A549 (cell line): ENCODE measurements around the gene SLC35E1. TPM values are rescaled to one million over a fixed set of nuclear protein-coding genes. Genes with fewer than 3 reads are reported as not detected.

ENCODE experiments used
- ATAC-seq, 2 experiments: fragments of 200-7000 bp in 1 of 2; fragments of >200 bp in 1 of 2; cut with Nextera tagmentation in 1 of 2; cut with Tn5 transposase in 1 of 2; 3 replicates each; pipeline versions ENCODE4 v1.8.0 to v1.9.1; 2018 to 2020; ENCODE audit warnings: mild to moderate bottlenecking in 1 of 2, moderate library complexity in 1 of 2
- CTCF ChIA-PET: fragments of 300-600 bp; sonication (Branson Sonifier 250); formaldehyde crosslinking; extraction: SDS; loops from one replicate; lab custom pipeline; 2021; ENCODE audit warnings: antibody characterized with exemption, inconsistent platforms; lab: Yijun Ruan, JAX
- POLR2A ChIA-PET: fragments of 350-600 bp; formaldehyde crosslinking; extraction: SDS; loops from one replicate; lab custom pipeline; 2021; ENCODE audit warnings: antibody characterized with exemption, inconsistent platforms; lab: Yijun Ruan, JAX
- DNase-seq, 2 experiments: peaks; one replicate each; pipeline versions ENCODE4 v3.0.0 to v3.0.0-alpha.2; 2011 to 2016; ENCODE audit warnings: low read depth in 1 of 2, low spot score in 1 of 2
- FAIRE-seq: peaks from 2 replicates; lab custom pipeline; 2011; peaks lifted over from hg19 to GRCh38; lab: Jason Lieb, UNC
- H3K27ac ChIP-seq, 2 experiments: fragments of >200 bp; sonication (Bioruptor Twin); formaldehyde crosslinking; 3 replicates each; pipeline ENCODE4 v1.5.1; 2016 to 2017
- H3K4me1 ChIP-seq: fragments of >200 bp; sonication (Bioruptor Twin); formaldehyde crosslinking; 3 replicates; pipeline ENCODE4 v1.6.1; 2016
- H3K4me2 ChIP-seq: fragments of >200 bp; sonication (Bioruptor Twin); formaldehyde crosslinking; 3 replicates; pipeline ENCODE4 v1.6.1; 2016
- H3K4me3 ChIP-seq: fragments of >200 bp; sonication (Bioruptor Twin); formaldehyde crosslinking; 3 replicates; pipeline ENCODE4 v1.5.1; 2016
- H3K9me3 ChIP-seq: fragments of >200 bp; sonication (Bioruptor Twin); formaldehyde crosslinking; 3 replicates; pipeline ENCODE4 v1.6.1; 2016
- CBX8 ChIP-seq: fragments of 200-600 bp; sonication (generic); IDR thresholded peaks from 2 replicates; pipeline ENCODE4 v1.6.1; 2016
- CEBPB ChIP-seq, 2 experiments: fragments of >200 bp in 1 of 2; sonication (Bioruptor Twin) in 1 of 2; formaldehyde crosslinking in 1 of 2; IDR thresholded peaks; 2 replicates each; pipeline ENCODE4 v1.6.1; 2012 to 2016
- CHD4 ChIP-seq: fragments of 200-600 bp; sonication (generic); IDR thresholded peaks from 2 replicates; pipeline ENCODE4 v1.6.1; 2016; ENCODE audit warnings: antibody characterized with exemption, mild to moderate bottlenecking, borderline replicate concordance
- E2F6 ChIP-seq: IDR thresholded peaks from 2 replicates; pipeline ENCODE4 v1.6.1; 2012; ENCODE audit warnings: low read depth, borderline replicate concordance
- EHMT2 ChIP-seq: fragments of 200-600 bp; sonication (generic); IDR thresholded peaks from 2 replicates; pipeline ENCODE4 v1.6.1; 2016; ENCODE audit warnings: antibody characterized with exemption, low read depth, mild to moderate bottlenecking, moderate library complexity
- EP300 ChIP-seq, 2 experiments: fragments of >200 bp; sonication (Bioruptor Twin); formaldehyde crosslinking; IDR thresholded peaks; 2 replicates in 1 of 2; 3 replicates in 1 of 2; pipeline ENCODE4 v1.6.1; 2016 to 2017
- ESRRA ChIP-seq: fragments of 150-350 bp; IDR thresholded peaks from 2 replicates; pipeline ENCODE4 v1.6.1; 2014; ENCODE audit warnings: mild to moderate bottlenecking, low read length, borderline replicate concordance
- FOSL2 ChIP-seq, 2 experiments: fragments of 450-650 bp in 1 of 2; fragments of >200 bp in 1 of 2; sonication (Bioruptor Twin) in 1 of 2; formaldehyde crosslinking; IDR thresholded peaks; 2 replicates each; pipeline versions ENCODE4 v1.5.0 to v1.6.1; 2016 to 2020; ENCODE audit warnings: mild to moderate bottlenecking in 1 of 2, moderate library complexity in 1 of 2
- FOXS1 ChIP-seq: fragments of 250-450 bp; sonication (Bioruptor Pico); IDR thresholded peaks from 2 replicates; pipeline ENCODE4 v1.5.0; 2020; ENCODE audit warnings: mild to moderate bottlenecking, moderate library complexity
- HDAC2 ChIP-seq: fragments of 200-600 bp; sonication (generic); IDR thresholded peaks from 2 replicates; pipeline ENCODE4 v1.6.1; 2016
- HMGXB4 ChIP-seq: fragments of 250-450 bp; sonication (Bioruptor Pico); IDR thresholded peaks from 2 replicates; pipeline ENCODE4 v1.5.0; 2021; ENCODE audit warnings: mild to moderate bottlenecking, moderate library complexity, borderline replicate concordance
- HOXA7 ChIP-seq: fragments of 250-450 bp; sonication (Bioruptor Pico); IDR thresholded peaks from 2 replicates; pipeline ENCODE4 v1.5.0; 2020; ENCODE audit warnings: mild to moderate bottlenecking, moderate library complexity
- HOXB13 ChIP-seq: fragments of 250-450 bp; sonication (Bioruptor Pico); IDR thresholded peaks from 2 replicates; pipeline ENCODE4 v1.5.0; 2020; ENCODE audit warnings: low read depth, mild to moderate bottlenecking, moderate library complexity
- PBX3 ChIP-seq: IDR thresholded peaks from 2 replicates; pipeline ENCODE4 v1.6.1; 2012
- RFX5 ChIP-seq: fragments of 450-650 bp; IDR thresholded peaks from 2 replicates; pipeline ENCODE4 v1.7.1; 2014; ENCODE audit warnings: antibody characterized with exemption, mild to moderate bottlenecking, moderate library complexity
- SMC3 ChIP-seq: fragments of >200 bp; sonication (Bioruptor Twin); formaldehyde crosslinking; IDR thresholded peaks from 3 replicates; pipeline ENCODE4 v1.6.1; 2018; ENCODE audit warnings: inconsistent platforms
- SREBF2 ChIP-seq: fragments of 450-650 bp; IDR thresholded peaks from 2 replicates; pipeline ENCODE4 v1.6.1; 2014; ENCODE audit warnings: mild to moderate bottlenecking, moderate library complexity
- TP53 ChIP-seq: fragments of 250-450 bp; sonication (Bioruptor Pico); IDR thresholded peaks from 2 replicates; pipeline ENCODE4 v1.5.0; 2021; ENCODE audit warnings: mild to moderate bottlenecking, moderate library complexity
- WGBS: methylation state at CpG from one replicate; pipeline ENCODE4 v1.1.6; 2017; ENCODE audit errors: missing lambda C conversion rate; 5-methylcytosine and 5-hydroxymethylcytosine counted together
- polyA plus RNA-seq, 4 experiments: library from polyadenylated mRNA; depleted of rRNA in 3 of 4; stranded (reverse); fragments of >200 nt; fragmentation: RNase III in 1 of 4; extraction: RNeasy Plus Mini Kit Qiagen cat#74134 plus additional on column Dnase treatment in 1 of 4; gene quantifications; 2 replicates in 3 of 4; 3 replicates in 1 of 4; pipeline ENCODE4 v1.2.3, GENCODE V29; 2011 to 2017
- TF ChIP-seq, protein P1 (sequence below): IDR thresholded peaks from 2 replicates; pipeline ENCODE4 v1.6.1; 2012

The SLC35E1 gene
- polyA plus RNA-seq, 2 of the 4 experiments (the other 2 are of a cell fraction), result 17.2 to 25.1 TPM

DNA sequence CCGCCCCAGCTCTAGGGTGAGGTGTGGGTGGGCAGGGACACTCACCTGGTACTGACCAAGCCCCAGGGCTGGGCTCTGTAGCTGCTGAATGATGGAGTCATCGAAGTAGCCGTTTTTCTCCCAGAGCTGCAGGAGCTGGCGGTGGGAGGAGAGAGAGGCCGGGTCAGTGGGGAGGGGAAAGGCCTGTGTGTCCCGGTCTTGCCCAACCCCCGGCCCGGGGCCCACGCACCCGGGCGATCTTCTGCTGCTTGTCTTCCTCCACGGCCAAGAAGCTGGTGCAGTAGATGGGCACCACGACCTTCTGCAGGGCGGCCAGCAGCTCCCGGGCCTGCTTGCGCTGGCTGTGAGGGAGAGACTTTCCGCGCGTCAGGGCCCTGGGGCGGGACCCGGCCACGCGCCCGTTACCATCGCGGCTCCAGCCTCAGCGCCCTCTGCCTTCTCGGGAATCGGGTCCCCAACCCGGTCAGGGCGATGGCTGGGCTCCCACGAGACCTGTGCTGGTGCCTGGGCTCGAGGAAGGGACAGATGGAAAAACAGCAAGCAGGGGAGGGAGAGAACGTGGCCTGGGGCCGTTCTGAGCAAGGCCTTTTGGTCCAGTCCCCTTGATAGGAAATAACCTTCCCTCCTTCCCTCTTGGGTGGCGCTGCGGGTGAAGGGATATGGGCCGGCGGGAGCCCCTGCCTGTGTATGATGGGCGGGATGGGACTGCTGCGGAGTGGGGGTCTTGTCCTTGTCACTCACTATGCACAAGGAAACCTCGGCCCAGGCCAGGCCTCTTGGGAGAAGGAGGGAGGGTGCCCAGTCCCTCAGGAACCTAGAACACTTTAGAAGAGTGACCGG, 41.5 kb downstream of the SLC35E1 start:
- Histone ChIP-seq H3K4me1 (no peaks in the 10 kb centered on the region), H3K4me3 (no peak overlapping the region)
- no peak for TF ChIP-seq FOSL2 (IDR thresholded peaks at IDR 0.05)
- TF ChIP-seq FOSL2 (CRISPR knock-in tag; IDR thresholded peaks at IDR 0.05), result no peak
- no peak for TF ChIP-seq HOXA7 (CRISPR knock-in tag)
- TF ChIP-seq TP53 (CRISPR knock-in tag), result no peak
- no peak for TF ChIP-seq PBX3
- TF ChIP-seq CHD4, result no peak
- TF ChIP-seq CEBPB (IDR thresholded peaks at IDR 0.05), result no peak
- no peak for TF ChIP-seq HOXB13 (CRISPR knock-in tag)
- TF ChIP-seq, protein P1, sequence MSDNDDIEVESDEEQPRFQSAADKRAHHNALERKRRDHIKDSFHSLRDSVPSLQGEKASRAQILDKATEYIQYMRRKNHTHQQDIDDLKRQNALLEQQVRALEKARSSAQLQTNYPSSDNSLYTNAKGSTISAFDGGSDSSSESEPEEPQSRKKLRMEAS, result no peak
- no peak for TF ChIP-seq E2F6
- TF ChIP-seq SREBF2, result no peak
- TF ChIP-seq SMC3, result no peak
- no peak for TF ChIP-seq FOXS1 (CRISPR knock-in tag)
- no peak for TF ChIP-seq HDAC2
- TF ChIP-seq HMGXB4 (CRISPR knock-in tag), result no peak
- TF ChIP-seq CBX8, result no peak
- TF ChIP-seq RFX5, result no peak
- no peak for TF ChIP-seq EHMT2
- TF ChIP-seq, all 56 proteins: peak for 0
- Histone ChIP-seq H3K27ac (no peak overlapping the region), H3K9me3 (no peaks in the 10 kb centered on the region), H3K4me2 (no peak overlapping the region)
- ChIA-PET POLR2A (no interaction called here), CTCF (interaction anchor here (0.8 kb wide), 1 partner anchor 32 kb away, joined by 5 read pairs; no protein-coding TSS in a partner anchor)
- WGBS, result 92% methylated on average over 12 of the region's 43 CpGs
- no peak for ATAC-seq
- no peak for DNase-seq
- FAIRE-seq, result no peak

DNA sequence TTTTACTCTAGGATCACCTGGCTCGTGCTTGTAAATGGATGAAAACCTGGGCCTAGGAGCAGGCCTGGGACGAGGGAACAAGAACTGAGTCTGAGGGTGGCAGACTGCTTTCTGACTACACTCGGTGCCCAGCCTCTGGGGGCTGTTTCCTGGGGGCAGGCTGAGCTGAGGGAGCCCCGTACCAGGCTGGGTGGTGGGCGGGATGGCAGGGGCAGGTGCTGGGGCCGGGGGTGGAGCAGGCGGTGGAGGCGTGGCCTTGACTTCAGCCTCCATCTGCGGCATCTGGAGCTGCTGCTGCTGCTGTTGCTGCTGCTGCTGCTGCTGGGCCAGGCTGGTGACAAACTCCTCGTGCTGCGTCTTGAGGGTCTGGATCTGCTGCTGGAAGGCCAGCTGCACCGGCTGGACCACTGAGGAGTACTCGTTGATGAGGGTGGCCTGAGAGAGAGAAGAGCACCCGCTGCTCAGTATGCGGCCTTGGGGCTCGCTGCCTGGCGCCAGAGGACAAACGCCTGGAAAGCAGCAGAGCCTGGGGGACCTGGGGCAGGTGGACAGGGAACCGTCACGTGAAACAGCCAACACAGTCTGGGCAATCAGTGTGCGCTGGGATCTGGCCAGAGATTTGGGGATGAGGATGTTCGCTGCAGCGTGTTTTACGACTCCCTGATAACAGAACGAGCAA, 42.6 kb downstream of the SLC35E1 start:
- ChIA-PET CTCF (no interaction called here), POLR2A (interaction anchor here (0.8 kb wide), 1 partner anchor 1663 kb away, joined by 3 read pairs; the partner anchor contains the start of gene MPV17L2)
- ATAC-seq (no peak), FAIRE-seq (no peak), DNase-seq (no peak)
- Histone ChIP-seq H3K27ac (no peak overlapping the region), H3K4me3 (no peak overlapping the region), H3K9me3 (no peaks in the 10 kb centered on the region), H3K4me2 (no peak overlapping the region), H3K4me1 (no peaks in the 10 kb centered on the region)
- WGBS, result 98% methylated on average over 14 of the region's 25 CpGs
- no peak for TF ChIP-seq EP300 (IDR thresholded peaks at IDR 0.05)
- TF ChIP-seq EHMT2, result no peak
- TF ChIP-seq ESRRA, result no peak
- TF ChIP-seq RFX5, result no peak
